GM18870 (cell line): ENCODE measurements around the gene TPX2.
"Not testable (repeated sequence)": the region's sequence is repeated elsewhere in the genome, so short reads cannot be mapped to it uniquely, and the experiment has no call there.

Experiments used
- ATAC-seq: cut with Tn5 transposase; IDR thresholded peaks from one replicate; pipeline ENCODE4 v1.9.1; 2021; ENCODE audit warnings: moderate library complexity; ENCODE audit not compliant: unreplicated experiment

Gene TPX2

GRCh38 chr20:31811198-31811597, 72.1 kb downstream of the TPX2 start:
- ATAC-seq = no peak

- no peak for ATAC-seq
These were observed 73.0 kb downstream of the TPX2 start for GRCh38 chr20:31811796-31812728.

GRCh38 chr20:31813611-31814010, 74.5 kb downstream of the TPX2 start:
- no peak for ATAC-seq

GRCh38 chr20:31814142-31814541, 75.1 kb downstream of the TPX2 start:
- not testable (repeated sequence) for ATAC-seq

- no peak for ATAC-seq
These were observed 76.5 kb downstream of the TPX2 start for GRCh38 chr20:31815408-31816188.

GRCh38 chr20:31816221-31816620, 77.1 kb downstream of the TPX2 start:
- no peak for ATAC-seq

GRCh38 chr20:31817461-31817860, 78.4 kb downstream of the TPX2 start:
- ATAC-seq = no peak

- ATAC-seq = no peak
These were observed 79.4 kb downstream of the TPX2 start for GRCh38 chr20:31818376-31818908.

- ATAC-seq = no peak
These were observed 80.1 kb downstream of the TPX2 start, which contains the start of gene MYLK2 for GRCh38 chr20:31819083-31819784. TSS of gene MYLK2 (plus strand) at chr20:31819356. CDS start at chr20:31819581, 225 bp downstream.

GRCh38 chr20:31820228-31820627, 81.1 kb downstream of the TPX2 start:
- ATAC-seq = no peak

GRCh38 chr20:31821427-31821826, 82.3 kb downstream of the TPX2 start:
- no peak for ATAC-seq

- ATAC-seq = no peak
These were observed 83.6 kb downstream of the TPX2 start for GRCh38 chr20:31822421-31823330.

- ATAC-seq = no peak
These were observed 84.5 kb downstream of the TPX2 start for GRCh38 chr20:31823360-31824124.

- no peak for ATAC-seq
These were observed 85.0 kb downstream of the TPX2 start for GRCh38 chr20:31824125-31824485.

- ATAC-seq = no peak
These were observed 85.6 kb downstream of the TPX2 start for GRCh38 chr20:31824554-31825313.

GRCh38 chr20:31826074-31826473, 87.0 kb downstream of the TPX2 start:
- no peak for ATAC-seq

GRCh38 chr20:31827059-31827458, 88.0 kb downstream of the TPX2 start:
- no peak for ATAC-seq

- not testable (repeated sequence) for ATAC-seq
These were observed 88.9 kb downstream of the TPX2 start for GRCh38 chr20:31828016-31828415.
